ENCODE results near the gene CCDC154. TPM values are rescaled to one million over a fixed set of nuclear protein-coding genes. Genes with fewer than 3 reads are reported as not detected.

Gene CCDC154, protein sequence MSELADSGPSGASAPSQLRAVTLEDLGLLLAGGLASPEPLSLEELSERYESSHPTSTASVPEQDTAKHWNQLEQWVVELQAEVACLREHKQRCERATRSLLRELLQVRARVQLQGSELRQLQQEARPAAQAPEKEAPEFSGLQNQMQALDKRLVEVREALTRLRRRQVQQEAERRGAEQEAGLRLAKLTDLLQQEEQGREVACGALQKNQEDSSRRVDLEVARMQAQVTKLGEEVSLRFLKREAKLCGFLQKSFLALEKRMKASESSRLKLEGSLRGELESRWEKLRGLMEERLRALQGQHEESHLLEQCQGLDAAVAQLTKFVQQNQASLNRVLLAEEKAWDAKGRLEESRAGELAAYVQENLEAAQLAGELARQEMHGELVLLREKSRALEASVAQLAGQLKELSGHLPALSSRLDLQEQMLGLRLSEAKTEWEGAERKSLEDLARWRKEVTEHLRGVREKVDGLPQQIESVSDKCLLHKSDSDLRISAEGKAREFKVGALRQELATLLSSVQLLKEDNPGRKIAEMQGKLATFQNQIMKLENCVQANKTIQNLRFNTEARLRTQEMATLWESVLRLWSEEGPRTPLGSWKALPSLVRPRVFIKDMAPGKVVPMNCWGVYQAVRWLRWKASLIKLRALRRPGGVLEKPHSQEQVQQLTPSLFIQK
- total RNA-seq (12.4 and 16.6 TPM in 2 replicates), polyA plus RNA-seq (14.6 and 22.9 TPM in 2 replicates), polyA minus RNA-seq (4.1 and 5.0 TPM in 2 replicates)
- total RNA-seq (2013): 3.5 TPM

DNA sequence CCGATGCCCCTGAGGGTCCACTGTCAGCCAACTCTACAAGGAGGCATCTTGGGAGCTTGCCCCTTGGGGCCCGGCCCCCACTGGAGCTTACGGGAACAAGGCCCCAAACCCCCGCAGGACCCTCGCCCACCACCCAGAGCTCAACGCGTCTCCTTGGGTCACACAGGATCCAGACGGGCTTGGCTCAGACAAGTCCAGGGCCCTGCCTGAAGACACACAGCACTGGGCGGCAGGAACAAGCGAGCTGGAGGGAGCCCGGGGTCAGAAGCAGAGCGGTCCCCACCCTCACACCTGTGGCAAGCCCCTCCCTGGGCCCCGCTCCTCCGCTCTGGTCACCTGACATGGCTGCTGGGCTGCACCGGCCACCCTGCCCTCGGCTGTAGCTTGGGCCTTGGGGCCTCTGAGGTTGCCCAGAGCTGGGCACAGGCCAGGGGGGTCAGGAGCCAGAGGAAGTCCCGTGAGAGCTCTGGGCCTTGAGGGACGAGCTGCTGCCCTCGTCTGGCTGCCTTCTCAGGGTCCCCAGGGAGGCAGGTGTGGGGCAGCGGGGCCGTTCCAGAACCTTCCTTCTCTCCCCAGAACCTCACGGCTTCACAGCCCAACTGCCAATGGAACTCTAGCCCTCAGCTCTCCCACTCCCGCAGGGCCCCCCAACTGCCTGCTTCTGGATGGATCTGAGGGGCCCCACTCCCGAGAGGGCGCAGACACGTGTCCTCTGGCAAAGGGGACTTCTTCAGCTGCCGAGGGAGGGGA lies at the start of gene CCDC154:
Gene CCDC154, minus strand, starts transcription at position 577 of the 750 bp plus-strand sequence. Its CDS starts 234 bp downstream, at position 343.
- Histone ChIP-seq H3K27me3 (replicated peaks in 1 of 4; ENCODE audit: control extremely low read depth in 1 of 4, control insufficient read depth in 3 of 4, insufficient read depth in 4 of 4, low read length in 3 of 4) (no peaks in the 10 kb centered on the region), H3K36me3 (replicated peaks in 1 of 2; ENCODE audit: control extremely low read depth in 1 of 2, control insufficient read depth in 1 of 2, extremely low read depth in 1 of 2, insufficient read depth in 2 of 2, low read length in 1 of 2) (peaks cover 0 to 31% of the 10 kb centered on the region in 2 experiments), H3K4me1 (ENCODE audit: control insufficient read depth in 2 of 2, insufficient read depth in 2 of 2, low read length in 2 of 2) (peaks cover 24% of the 10 kb centered on the region in 2 donors), H3K4me2 (replicated peaks; ENCODE audit: low read depth, low read length, poor library complexity, severe bottlenecking) (peak within 1 kb of the TSS; percentile 74), H4K20me1 (ENCODE audit: control insufficient read depth, insufficient read depth, low read length, poor library complexity, severe bottlenecking) (peaks cover 1% of the 10 kb centered on the region), H3K9ac (ENCODE audit: low read length) (peak within 1 kb of the TSS; percentile 63), H3K9me3 (ENCODE audit: control extremely low read depth in 1 of 3, control insufficient read depth in 2 of 3, insufficient read depth in 1 of 3, low read length in 2 of 3) (no peaks in the 10 kb centered on the region), H3K4me3 (ENCODE audit: control extremely low read depth in 1 of 5, extremely low read depth in 1 of 5, insufficient read depth in 1 of 5, low read depth in 2 of 5, low read length in 4 of 5) (peak within 1 kb of the TSS in 3 of 5 experiments; percentile 30 to 38 (median 32)), H3K27ac (ENCODE audit: low read length in 2 of 2) (peak within 1 kb of the TSS; percentile 67 to 100), H2AFZ (ENCODE audit: insufficient read depth, low read depth, low read length, poor library complexity, severe bottlenecking) (no peak within 1 kb of the TSS), H3K79me2 (ENCODE audit: control insufficient read depth, insufficient read depth, low read length) (no peaks in the 10 kb centered on the region)
- CTCF ChIA-PET: no interaction called here
- ATAC-seq (ENCODE audit: low read depth): peak; percentile 25
- Mint-ChIP-seq H3K27ac (peak within 1 kb of the TSS; percentile 63), H3K4me3 (peak within 1 kb of the TSS; percentile 44), H3K27me3 (no peaks in the 10 kb centered on the region), H3K4me1 (peaks cover 4% of the 10 kb centered on the region), H3K9me3 (ENCODE audit: insufficient read depth) (no peaks in the 10 kb centered on the region)
- 83% methylated on average over 27 of the region's 27 CpGs for WGBS (ENCODE audit: insufficient coverage)
- DNase-seq: no peak
- POLR2A ChIA-PET: interaction anchor here (1.3 kb wide), 2 partner anchors 9 to 49 kb away, joined by 3 to 4 read pairs; partner anchors contain the start of gene TELO2
- intact Hi-C loops (cut with micrococcal nuclease): no loop called here
- TF ChIP-seq, protein P1, sequence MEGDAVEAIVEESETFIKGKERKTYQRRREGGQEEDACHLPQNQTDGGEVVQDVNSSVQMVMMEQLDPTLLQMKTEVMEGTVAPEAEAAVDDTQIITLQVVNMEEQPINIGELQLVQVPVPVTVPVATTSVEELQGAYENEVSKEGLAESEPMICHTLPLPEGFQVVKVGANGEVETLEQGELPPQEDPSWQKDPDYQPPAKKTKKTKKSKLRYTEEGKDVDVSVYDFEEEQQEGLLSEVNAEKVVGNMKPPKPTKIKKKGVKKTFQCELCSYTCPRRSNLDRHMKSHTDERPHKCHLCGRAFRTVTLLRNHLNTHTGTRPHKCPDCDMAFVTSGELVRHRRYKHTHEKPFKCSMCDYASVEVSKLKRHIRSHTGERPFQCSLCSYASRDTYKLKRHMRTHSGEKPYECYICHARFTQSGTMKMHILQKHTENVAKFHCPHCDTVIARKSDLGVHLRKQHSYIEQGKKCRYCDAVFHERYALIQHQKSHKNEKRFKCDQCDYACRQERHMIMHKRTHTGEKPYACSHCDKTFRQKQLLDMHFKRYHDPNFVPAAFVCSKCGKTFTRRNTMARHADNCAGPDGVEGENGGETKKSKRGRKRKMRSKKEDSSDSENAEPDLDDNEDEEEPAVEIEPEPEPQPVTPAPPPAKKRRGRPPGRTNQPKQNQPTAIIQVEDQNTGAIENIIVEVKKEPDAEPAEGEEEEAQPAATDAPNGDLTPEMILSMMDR (IDR thresholded peaks at IDR 0.05): no peak
- no peak for TF ChIP-seq EZH2 (IDR thresholded peaks at IDR 0.05; ENCODE audit: borderline replicate concordance, insufficient read depth, low read depth, low read length, poor library complexity, severe bottlenecking)
